ENCODE results near the gene DUOX2.

DNA sequence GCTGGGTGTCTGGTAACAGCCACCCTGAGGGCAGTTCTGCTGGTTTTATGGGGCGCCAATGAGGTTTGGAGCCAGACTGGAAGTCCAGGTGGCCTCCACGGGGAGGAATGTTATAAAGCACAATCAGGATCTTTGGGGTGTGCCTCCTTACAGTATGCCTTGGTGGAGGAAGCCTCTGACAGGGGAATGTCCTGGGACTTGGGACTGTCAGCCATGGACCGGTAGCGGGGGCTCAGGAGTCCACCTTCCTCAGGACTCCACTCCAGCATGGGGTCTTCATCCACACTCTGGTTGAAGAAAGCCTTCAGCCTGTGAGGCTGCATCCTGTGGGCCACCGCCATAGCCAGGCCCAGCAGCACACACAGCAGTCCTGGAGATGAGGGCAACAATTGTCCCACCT lies 5.0 kb upstream of the DUOX2 start:
- TF ChIP-seq, protein P1, sequence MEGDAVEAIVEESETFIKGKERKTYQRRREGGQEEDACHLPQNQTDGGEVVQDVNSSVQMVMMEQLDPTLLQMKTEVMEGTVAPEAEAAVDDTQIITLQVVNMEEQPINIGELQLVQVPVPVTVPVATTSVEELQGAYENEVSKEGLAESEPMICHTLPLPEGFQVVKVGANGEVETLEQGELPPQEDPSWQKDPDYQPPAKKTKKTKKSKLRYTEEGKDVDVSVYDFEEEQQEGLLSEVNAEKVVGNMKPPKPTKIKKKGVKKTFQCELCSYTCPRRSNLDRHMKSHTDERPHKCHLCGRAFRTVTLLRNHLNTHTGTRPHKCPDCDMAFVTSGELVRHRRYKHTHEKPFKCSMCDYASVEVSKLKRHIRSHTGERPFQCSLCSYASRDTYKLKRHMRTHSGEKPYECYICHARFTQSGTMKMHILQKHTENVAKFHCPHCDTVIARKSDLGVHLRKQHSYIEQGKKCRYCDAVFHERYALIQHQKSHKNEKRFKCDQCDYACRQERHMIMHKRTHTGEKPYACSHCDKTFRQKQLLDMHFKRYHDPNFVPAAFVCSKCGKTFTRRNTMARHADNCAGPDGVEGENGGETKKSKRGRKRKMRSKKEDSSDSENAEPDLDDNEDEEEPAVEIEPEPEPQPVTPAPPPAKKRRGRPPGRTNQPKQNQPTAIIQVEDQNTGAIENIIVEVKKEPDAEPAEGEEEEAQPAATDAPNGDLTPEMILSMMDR (IDR thresholded peaks at IDR 0.05): no peak
- no peak for TF ChIP-seq POLR2A (IDR thresholded peaks at IDR 0.05)
